ENCODE measurements around the gene PPY.
"Not testable (repeated sequence)": the region's sequence is repeated elsewhere in the genome, so short reads cannot be mapped to it uniquely, and the experiment has no call there.

The PPY gene

GRCh38 chr17:43932357-43932756 is 9.9 kb downstream of the PPY start:
- DNase-seq (ENCODE audit: low spot score) (no peak), FAIRE-seq (no peak)

DNA sequence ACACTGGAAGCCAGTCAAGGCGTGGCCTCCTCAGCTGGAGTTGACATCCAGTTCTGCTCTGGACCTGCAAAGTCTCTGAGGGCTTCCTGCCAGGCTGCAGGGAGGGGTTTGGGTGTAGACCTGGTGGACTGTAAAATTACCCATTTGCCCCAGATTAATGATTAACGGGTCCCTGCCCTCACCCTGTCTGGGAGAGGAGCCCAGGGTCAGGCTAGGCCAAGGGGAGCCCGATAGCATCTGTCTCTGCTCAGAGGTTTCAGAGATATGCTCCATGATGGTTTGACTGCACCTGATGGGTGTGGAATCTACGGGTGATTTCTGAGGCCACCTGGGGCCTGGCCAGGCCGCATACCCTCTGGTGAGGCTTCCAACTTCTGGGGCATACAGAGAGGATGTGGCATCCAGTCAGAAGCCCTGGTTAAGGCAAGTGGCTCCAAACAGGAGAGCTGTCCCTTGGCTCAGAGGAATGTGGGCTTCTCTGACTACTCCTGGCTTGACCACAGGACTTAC is 11.2 kb downstream of the PPY start:
- FAIRE-seq: no peak
- no peak for DNase-seq (ENCODE audit: low spot score)

DNA sequence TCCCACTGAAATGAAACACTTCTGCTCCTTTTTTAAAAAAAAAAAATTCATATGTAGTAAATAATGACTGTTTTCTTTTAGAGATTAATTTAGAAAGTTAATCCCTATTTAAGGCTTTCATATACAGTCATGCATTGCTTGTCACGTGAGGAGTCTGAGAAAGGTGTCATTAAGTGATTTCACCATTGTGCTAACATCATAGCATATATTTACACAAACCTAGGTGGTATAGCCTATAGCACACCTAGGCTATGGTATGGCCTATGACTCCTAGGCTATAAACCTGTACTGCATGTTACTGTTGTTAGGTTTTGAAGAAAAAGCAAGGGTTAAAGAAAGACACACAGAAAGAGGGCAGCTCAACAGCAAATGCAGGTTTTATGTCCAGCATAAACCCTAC is 13.7 kb downstream of the PPY start:
- DNase-seq (ENCODE audit: low spot score) (no peak), FAIRE-seq (peak; percentile 30)

- not testable (repeated sequence) for FAIRE-seq; DNase-seq (ENCODE audit: low spot score)
Measured at GRCh38 chr17:43927929-43928328, 14.3 kb downstream of the PPY start.

DNA sequence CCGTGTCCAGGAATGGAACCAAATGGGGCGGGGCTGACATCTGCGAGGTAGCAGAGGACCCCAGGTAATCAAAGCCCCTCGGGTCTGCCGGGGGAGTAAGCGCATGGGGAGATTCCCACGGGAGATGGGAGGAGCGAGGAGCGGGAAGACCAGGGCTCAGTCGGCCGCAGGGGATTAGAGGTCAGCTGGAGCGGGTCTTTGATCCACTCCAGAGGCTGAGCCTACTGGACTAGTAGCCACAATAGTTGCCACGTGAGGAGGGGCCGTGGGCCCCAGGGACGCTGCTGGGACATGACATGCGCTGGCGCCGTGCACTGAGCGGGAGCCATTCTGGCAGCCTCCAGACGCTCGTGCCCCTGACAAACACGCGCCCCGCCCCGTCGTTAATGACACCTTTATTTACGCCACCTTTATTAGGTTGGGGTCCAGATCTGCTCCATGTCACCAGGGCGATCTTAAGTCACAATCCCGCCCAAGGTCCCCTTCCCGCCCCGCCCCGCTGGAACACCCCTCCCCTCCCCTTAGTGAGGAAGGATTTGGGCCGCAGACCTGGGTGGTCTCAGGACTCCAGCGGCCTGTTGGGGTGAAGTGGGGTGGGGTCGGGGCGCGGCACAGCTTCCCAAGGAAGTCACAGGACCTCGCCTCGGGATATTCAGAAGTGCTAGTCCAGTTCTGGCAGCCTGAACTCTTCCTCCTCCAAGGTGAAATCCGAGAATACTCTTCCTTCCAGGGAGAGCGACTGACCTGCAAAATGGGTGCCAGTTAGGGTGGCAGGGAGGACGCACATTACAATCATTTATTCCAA is 15.0 kb downstream of the PPY start:
- FAIRE-seq (no peak), DNase-seq (ENCODE audit: low spot score) (no peak)

DNA sequence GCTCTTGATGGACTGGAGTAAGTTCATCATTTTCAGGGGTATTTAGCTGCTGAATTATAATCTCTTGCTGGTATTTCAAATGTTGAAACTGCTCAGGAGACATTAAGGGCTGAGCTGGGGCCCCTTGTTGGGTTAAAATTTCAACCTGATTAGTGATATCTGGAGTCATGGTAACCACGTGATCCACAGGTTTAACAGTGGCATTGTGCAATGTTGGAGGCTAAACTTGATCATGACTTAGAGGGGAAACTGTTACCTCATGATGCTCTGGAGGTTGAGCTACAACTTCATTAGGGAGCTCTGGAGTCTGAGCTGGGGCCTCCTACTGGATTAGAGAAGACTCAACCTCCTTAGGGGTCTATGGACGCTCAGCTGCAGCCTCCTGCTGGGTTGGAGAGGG is 17.7 kb downstream of the PPY start:
- FAIRE-seq: no peak

GRCh38 chr17:43920500-43921095 is 21.7 kb downstream of the PPY start:
- FAIRE-seq: no peak
- DNase-seq (ENCODE audit: low spot score): no peak

More for the DNA sequence above, 17.7 kb downstream of the PPY start:
- no peak for DNase-seq (ENCODE audit: low spot score)

DNA sequence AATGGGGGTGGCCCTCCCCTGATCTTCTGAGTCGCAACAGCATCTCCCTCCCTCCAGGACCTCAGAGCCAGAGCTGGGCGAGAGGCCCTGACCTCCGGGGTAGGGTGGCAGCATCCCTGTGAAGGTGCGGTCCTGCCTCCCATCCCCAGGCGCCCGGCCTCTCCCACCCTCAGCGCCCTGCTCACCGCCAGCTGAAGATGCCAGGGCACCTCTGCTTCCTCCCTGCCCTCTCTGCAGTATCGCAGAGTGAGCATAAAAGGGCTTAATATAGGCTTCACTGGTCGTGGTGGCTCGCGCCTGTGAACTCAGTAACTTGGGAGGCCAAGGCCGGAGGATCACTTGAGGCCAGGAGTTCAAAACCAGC is 24.3 kb downstream of the PPY start:
- no peak for FAIRE-seq
- no peak for DNase-seq (ENCODE audit: low spot score)

DNA sequence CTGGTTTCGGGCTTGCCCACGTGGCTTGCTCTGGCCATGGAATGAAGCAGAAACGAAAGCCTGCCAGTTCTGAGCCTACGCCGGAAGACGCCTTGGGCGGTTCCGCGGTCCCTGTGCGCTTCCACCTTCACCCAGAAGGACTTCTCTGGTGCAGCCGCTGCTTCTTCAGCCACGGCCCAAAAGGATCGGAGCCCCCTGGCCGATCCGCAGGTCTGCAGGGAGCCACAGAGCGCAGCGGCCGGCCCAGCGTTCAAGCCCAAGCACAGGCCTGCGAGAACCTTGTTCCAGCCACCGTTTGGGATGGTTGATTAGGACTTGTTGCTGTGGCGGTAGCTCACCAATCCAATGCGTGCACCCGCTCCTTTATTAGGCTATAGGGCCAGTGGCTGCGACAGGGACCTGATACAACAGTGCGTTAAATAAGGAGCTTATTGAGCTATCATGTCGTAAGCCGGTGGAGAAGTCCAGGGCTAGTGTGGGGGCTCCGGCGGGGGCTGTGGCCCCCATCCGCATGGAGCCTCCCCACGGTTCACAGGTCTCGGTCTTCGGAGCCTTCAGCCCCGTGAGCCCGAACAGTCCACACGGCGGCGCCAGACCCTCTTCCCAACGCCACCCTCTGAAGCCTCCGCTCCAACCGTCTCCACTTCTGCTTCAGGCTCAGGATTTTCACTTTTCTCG is 24.8 kb downstream of the PPY start:
- DNase-seq (ENCODE audit: low spot score) (no peak), FAIRE-seq (no peak)

DNA sequence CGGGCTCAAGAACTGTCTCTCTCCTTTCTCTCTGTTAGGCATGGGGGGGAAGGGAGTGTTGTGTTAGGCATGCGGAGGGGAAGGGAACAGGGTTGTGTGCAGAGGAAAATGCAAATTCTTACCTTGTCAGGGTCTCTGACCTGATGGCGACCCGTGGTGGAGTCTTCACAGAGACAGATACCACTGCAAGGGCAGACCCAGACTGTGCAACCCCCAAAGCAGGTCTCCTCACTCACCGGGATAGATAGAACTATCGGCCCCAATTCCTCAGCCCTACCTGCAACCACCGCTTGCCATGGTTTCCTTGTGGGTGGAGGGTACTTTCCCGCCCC is 25.3 kb downstream of the PPY start:
- DNase-seq (ENCODE audit: low spot score): no peak
- no peak for FAIRE-seq

GRCh38 chr17:43916385-43916784 is 25.9 kb downstream of the PPY start:
- no peak for FAIRE-seq
- no peak for DNase-seq (ENCODE audit: low spot score)

- DNase-seq (ENCODE audit: low spot score) (no peak), FAIRE-seq (no peak)
Measured at GRCh38 chr17:43915559-43915958, 26.7 kb downstream of the PPY start.

GRCh38 chr17:43914451-43914850 is 27.8 kb downstream of the PPY start:
- FAIRE-seq (no peak), DNase-seq (ENCODE audit: low spot score) (no peak)

- no peak for FAIRE-seq
- no peak for DNase-seq (ENCODE audit: low spot score)
Measured at GRCh38 chr17:43913584-43913983, 28.7 kb downstream of the PPY start.

GRCh38 chr17:43912635-43913304 is 29.5 kb downstream of the PPY start:
- peak; percentile 99 for FAIRE-seq
- DNase-seq (ENCODE audit: low spot score): no peak

- FAIRE-seq (no peak), DNase-seq (ENCODE audit: low spot score) (no peak)
Measured at GRCh38 chr17:43911904-43912303, 30.4 kb downstream of the PPY start.

- FAIRE-seq (no peak), DNase-seq (ENCODE audit: low spot score) (no peak)
Measured at GRCh38 chr17:43909537-43910231, 32.6 kb downstream of the PPY start.

GRCh38 chr17:43907998-43908721 is 34.1 kb downstream of the PPY start:
- FAIRE-seq: peak; percentile 37
- DNase-seq (ENCODE audit: low spot score): peak; percentile 86

DNA sequence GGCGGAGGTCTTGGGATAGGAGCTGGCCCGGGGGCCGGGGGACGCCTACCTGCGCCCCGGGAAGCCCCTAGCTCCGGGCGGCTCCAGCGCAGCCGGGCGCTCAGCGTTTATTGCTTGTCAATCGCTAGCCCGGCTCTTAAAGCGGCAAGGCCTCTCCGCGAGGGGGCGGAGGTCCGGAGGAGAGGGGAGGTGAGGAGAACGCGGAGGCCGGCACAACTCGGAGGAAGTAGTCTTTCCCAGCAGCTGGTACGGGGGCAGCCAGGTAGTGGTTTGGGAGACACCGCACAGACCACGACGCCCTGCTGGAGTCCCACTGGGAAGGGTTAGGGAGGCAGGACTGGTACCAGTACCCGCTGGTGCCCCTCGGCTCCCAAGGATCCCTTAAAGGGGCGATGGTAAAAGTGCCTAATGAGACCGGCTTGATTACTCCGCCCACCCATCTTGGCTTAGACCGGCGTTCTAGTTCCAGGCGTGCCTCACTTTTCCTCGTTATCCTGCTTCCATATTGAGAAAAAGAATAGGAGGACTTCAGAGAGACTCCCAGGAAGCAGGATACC is 34.8 kb downstream of the PPY start, which contains the start of gene MPP2:
MPP2 (minus strand) TSS at position 112 of the 557 bp plus-strand sequence. CDS start 3,076 bp downstream, outside the sequence.
- FAIRE-seq (no peak), DNase-seq (ENCODE audit: low spot score) (peak; percentile 90)

DNA sequence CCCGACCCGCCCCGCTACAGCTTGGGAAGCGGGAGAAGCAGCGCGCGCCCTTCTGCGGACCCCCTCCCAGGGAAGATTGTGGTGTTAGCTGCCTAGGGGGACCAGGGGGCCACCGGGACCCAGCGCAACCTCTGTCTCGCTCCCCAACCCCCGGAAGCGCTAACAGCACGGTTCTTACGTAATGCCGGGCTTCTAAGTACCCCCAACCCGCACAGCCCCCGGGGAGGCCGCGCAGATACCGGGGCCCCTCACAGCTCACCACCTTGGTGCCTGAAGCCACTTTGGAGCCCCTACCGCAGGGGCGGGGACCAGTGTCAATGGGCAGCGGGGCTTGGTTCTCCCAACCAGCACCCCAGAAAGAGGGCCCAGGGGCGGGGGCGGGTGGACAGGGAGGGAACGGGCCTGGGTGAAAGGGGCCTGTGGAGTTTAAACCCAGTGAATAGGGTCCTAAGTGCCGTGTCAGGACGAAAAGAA is 35.3 kb downstream of the PPY start:
- no peak for DNase-seq (ENCODE audit: low spot score)
- no peak for FAIRE-seq

Data from urothelium cell line (cell line).